ENCODE measurements around the gene DEXI. TPM values are rescaled to one million over a fixed set of nuclear protein-coding genes. Genes with fewer than 3 reads are reported as not detected.

The DEXI gene
- total RNA-seq, 4 donors from 2014 or later = 106 to 133 (median 125) TPM

DNA sequence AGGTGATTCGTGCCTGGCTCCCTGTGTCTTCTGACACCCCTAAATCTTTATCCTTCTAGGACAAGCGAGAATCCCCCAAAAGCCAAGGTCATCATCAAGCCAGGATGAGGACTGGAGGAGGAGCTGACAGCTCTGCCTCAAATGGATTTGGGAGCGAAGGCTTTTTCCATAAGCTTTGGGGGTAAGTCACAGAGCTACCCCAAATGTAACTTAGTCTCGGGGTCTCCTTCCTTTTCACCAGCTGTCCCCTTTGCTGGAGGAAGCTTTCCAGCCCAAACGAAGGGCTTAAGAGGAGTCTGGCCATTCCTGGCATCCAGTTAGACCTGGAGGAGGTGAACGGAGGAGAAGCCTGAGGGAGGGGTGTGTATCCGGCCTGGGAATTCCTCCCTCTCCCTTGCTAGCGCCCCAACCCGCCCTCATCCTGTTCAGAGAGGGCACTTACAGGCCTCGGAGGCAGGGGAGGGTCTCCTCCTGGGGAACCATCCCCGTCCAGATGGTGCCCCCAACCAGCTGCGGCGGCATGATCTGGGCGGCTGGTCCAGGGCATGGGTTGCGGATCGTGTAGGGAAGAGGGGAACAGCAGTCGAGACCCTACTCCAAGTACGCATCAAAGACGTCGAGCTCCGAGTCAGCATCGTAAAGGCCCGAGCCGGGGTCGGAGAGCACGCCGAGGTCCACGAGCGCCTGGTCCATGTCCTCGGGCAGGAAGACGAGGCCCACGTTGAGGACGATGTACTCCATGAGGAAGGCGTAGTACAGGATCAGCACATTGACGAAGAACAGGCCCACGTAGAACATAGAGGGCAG, 938 bp downstream of the DEXI start:
- Histone ChIP-seq H3K27ac (replicated peaks in 1 of 4) (peak overlapping the region; percentile 90 to 92 (median 92)), H3K9me3 (no peaks in the 10 kb centered on the region), H3K4me3 (peak overlapping the region; percentile 78 to 96 (median 88)), H3K4me1 (peaks cover 79 to 86% (median 83%) of the 10 kb centered on the region in 4 donors), H3K36me3 (no peaks in the 10 kb centered on the region), H3K27me3 (no peaks in the 10 kb centered on the region)
- intact Hi-C loops (cut with DNase I) = loop anchor here (10.0 kb wide), 1 partner anchor 723 kb away; the partner anchor contains the start of gene SNN
- DNase-seq (ENCODE audit: extremely low spot score) = no peak
- no peak for TF ChIP-seq CTCF (IDR thresholded peaks at IDR 0.05)
- TF ChIP-seq POLR2A (IDR thresholded peaks at IDR 0.05; ENCODE audit: low read depth) = no peak
- no peak for TF ChIP-seq EP300 (IDR thresholded peaks at IDR 0.05)
- TF ChIP-seq POLR2AphosphoS5 (IDR thresholded peaks at IDR 0.05) = no peak
- 2% methylated on average over 31 of the region's 36 CpGs for WGBS

DNA sequence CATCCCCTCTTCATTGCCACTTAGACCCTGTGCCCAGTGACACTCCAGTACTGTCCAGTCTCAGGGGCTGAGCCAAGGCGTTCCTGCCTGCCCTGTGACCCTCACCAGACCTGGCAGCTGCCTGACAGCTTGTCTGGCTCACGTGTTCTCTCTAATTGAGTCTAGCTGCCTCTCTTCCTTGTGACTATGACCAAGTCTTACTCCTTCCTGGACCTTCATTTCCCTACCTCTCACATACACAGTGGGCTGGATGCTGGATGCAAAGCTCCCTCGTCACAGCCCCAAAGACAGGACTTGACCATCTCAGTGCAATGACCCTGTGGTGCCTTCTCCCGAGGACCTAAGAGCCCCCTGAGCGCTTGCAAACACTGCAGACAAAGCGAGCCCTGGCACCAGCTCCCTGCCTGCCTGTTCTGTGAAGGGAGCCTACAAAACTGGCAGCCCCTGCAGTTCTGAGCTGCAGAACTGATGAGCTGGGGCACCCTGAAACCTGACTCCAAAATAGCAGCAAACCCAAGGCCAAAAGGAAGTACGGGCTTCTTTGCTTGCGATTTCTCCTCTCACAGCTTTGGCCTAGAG, 1.7 kb downstream of the DEXI start:
- Histone ChIP-seq H3K36me3 (no peaks in the 10 kb centered on the region), H3K4me3 (peak overlapping the region; percentile 78 to 96 (median 88)), H3K4me1 (peaks cover 79 to 86% (median 83%) of the 10 kb centered on the region in 4 donors), H3K27me3 (no peaks in the 10 kb centered on the region), H3K27ac (replicated peaks in 1 of 4) (peak overlapping the region; percentile 90 to 92 (median 92)), H3K9me3 (no peaks in the 10 kb centered on the region)
- intact Hi-C loops (cut with DNase I) = loop anchor here (10.0 kb wide), 1 partner anchor 724 kb away; the partner anchor contains the start of gene SNN
- WGBS = 21% methylated on average over 8 of the region's 8 CpGs
- TF ChIP-seq EP300 (IDR thresholded peaks at IDR 0.05) (no peak), POLR2A (IDR thresholded peaks at IDR 0.05; ENCODE audit: low read depth) (no peak), POLR2AphosphoS5 (IDR thresholded peaks at IDR 0.05) (peak; percentile 34 to 50), CTCF (IDR thresholded peaks at IDR 0.05) (no peak)
- DNase-seq (ENCODE audit: extremely low spot score) = no peak

DNA sequence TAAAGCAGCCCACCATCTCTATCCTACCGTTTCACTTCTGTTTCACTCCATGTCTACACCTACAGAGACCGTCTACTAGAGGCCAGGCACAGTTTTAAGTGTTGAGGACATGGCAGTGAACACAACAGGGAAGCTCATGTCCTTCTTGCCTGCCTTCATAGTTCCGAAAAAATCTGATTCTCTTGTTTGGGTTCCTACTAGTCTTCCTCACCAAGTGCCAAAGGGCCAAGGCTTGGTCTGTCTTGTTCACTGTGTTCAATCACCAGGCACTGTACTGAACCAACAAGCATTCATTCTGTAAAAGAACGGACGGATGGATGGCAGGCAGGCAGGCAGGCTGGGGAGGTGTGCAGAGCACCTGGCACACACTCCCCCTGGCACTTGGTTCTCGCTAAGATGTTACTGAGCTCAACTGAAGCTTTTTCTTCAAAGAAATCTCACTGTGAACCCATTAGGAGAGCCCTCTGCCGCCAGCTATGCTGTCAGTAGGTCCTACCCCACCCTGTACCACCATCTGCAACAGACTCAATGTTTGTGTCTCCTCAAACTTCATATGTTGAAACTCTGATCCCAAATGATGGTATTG, 2.5 kb downstream of the DEXI start:
- 85% methylated on average over 7 of the region's 7 CpGs for WGBS
- Histone ChIP-seq H3K9me3 (no peaks in the 10 kb centered on the region), H3K4me1 (peaks cover 80 to 86% (median 84%) of the 10 kb centered on the region in 4 donors), H3K27ac (replicated peaks in 1 of 4) (peak overlapping the region; percentile 90 to 92 (median 92)), H3K27me3 (no peaks in the 10 kb centered on the region), H3K36me3 (no peaks in the 10 kb centered on the region), H3K4me3 (peak overlapping the region; percentile 78 to 96 (median 88))
- TF ChIP-seq POLR2A (IDR thresholded peaks at IDR 0.05; ENCODE audit: low read depth) (no peak), CTCF (IDR thresholded peaks at IDR 0.05) (no peak), EP300 (IDR thresholded peaks at IDR 0.05) (no peak), POLR2AphosphoS5 (IDR thresholded peaks at IDR 0.05) (no peak)
- no peak for DNase-seq (ENCODE audit: extremely low spot score)
- intact Hi-C loops (cut with DNase I) = loop anchor here (10.0 kb wide), 1 partner anchor 725 kb away; the partner anchor contains the start of gene SNN

DNA sequence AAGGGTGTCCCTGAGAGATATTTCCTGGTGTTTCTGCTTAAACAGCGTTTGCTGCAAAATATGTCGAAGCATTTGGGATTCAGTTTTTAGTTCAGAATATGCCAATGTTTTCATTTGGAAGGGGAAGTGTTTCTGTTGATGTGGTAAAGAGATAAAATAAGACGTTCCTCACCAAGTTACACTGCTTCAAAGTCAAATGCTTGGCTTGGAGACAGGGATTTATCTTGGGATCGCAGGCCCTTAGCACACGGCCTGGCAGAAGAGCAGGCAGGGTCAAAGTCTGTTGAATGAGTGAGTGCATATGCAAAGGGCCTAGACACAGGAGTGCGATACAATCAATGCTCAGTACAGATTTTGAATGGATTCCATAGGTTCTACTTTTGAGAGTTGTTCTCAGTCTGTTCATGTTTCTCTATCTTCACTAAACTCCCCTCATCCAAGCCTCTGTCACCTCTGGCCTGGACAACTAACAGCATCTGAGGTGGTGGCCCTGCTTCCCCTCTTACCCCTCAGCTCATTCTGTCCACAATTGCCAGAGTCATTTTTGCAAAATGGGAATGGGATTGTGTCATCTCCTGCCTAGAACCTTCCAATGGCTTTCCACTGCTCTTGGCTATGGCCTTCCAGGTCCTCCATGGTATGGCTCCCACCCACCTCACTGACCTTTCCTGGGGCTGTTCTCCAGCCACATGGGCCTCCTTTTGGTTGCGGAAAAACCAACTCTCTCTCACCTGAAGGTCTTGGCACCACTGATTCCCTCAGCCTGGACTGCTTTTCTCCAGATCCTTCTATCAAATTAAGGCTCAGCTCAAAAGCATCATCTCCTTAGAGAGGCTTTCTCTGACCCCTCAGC, 3.2 kb downstream of the DEXI start:
- Histone ChIP-seq H3K27me3 (no peaks in the 10 kb centered on the region), H3K4me1 (peaks cover 87 to 91% (median 90%) of the 10 kb centered on the region in 4 donors), H3K4me3 (peak overlapping the region; percentile 78 to 96 (median 88)), H3K9me3 (no peaks in the 10 kb centered on the region), H3K36me3 (peaks cover 0 to under 1% (median under 1%) of the 10 kb centered on the region in 4 donors), H3K27ac (replicated peaks in 1 of 4) (peak overlapping the region; percentile 59 to 92 (median 90))
- DNase-seq (ENCODE audit: extremely low spot score) = no peak
- TF ChIP-seq POLR2A (IDR thresholded peaks at IDR 0.05; ENCODE audit: low read depth) = no peak
- TF ChIP-seq POLR2AphosphoS5 (IDR thresholded peaks at IDR 0.05) = no peak
- no peak for TF ChIP-seq CTCF (IDR thresholded peaks at IDR 0.05)
- no peak for TF ChIP-seq EP300 (IDR thresholded peaks at IDR 0.05)
- intact Hi-C loops (cut with DNase I) = no loop called here
- whole genome bisulfite sequencing = 52% methylated on average over 7 of the region's 7 CpGs

Measured in esophagus muscularis mucosa (tissue), 4 donors.